Ureter (tissue), 1 donor: Measurements from ENCODE around the gene KLKB1. TPM values are rescaled to one million over a fixed set of nuclear protein-coding genes. Genes with fewer than 3 reads are reported as not detected.
"Not testable (repeated sequence)": the region's sequence is repeated elsewhere in the genome, so short reads cannot be mapped to it uniquely, and the experiment has no call there.

Experiments used
- DNase-seq: peaks from one replicate; pipeline ENCODE4 v3.0.0-alpha.2; 2020; ENCODE audit warnings: low spot score
- total RNA-seq: library from RNA; stranded (reverse); gene quantifications from one replicate; pipeline ENCODE4 v1.2.4, GENCODE V29; 2023
- donor health status: DM: yes; HTN: yes; CAD: no.

Gene KLKB1
- total RNA-seq, 1 donor from 2014 or later: 1.2 TPM

DNA sequence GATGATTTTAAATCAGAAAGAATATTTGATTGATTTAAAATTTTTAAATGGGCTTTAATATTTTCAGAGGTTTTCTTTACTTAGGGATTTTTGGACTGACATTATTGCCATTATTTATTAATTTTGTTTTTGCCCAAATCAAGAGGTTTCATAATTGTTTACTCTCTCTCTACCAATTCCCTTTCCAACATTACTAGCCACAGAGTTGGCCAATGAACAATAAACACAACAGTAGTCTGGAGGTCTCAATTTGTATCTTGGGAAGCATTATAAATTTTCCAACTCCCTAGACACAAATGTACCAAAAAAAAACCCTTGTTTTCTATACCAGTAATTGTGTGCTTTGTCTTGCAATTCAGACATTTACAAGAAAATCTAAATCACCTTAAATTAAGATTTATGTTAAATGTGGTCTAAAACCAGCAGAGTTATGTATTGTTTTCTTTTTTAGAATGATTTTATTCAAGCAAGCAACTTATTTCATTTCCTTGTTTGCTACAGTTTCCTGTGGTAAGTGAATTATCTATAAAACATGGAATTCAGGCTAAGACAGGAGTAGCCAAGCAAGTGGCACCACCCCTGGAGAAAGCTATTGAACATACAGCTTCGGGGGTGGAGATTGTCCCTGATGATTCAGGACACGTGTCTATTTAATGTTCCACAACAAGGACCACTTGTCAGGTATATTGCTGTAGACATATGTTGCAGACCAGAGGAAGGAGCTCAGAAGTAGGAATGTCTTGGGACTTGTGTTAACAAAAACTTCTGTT is 622 bp downstream of the KLKB1 start:
- DNase-seq: no peak

DNA sequence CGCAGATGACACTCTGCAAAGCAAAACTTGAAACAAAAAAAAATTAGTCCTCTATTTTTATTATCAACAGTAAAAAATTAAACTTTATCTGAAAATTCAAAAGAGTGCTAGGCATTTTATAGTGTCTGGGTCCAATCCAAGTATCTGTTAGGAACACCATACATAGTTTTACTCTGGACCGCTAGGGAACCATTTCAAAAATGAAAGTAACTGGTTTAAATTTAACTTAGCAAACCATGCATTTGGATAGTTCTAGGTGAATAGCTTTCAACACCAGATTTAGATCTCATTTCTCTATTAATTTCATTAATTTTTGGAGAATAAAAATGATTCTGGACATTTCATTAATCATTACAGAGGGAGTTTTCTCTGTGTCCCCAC is 1.2 kb downstream of the KLKB1 start:
- no peak for DNase-seq

DNA sequence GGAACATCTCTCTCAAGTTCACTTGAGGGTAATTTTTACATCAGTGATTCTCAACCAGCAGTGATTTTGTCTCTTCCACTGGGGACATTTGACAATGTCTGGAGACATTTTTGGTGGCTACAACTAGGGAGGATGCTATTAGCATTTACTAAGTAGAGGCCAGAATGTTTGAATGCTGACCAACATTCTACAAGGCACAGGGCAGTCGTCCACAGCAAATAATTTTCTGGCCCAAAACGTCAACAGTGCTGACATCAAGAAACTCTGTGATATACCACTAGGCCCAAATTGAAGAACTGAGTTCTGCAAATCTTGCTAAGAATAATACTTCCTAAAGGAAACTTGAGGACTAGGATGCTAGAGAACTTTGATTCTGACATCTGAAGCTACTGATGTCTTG is 7.1 kb downstream of the KLKB1 start:
- DNase-seq: no peak

DNA sequence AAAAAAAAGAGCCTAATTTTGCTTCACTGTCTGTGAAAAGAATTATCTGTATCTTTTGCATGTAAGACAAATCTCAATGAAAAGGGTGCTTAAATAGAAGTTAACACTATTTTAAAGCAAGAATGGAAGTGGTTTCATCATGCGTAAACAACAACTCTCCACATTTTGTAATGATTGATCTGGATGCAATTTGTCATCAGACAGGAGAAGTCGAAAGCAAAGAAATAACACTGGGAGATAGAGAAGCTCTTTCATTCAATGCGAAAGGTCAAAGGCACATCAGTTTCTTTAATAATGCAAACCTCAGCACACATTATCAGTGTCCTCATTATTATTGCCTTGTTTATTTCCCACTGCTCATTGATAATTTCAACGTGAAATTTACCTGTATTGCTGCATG is 8.8 kb downstream of the KLKB1 start:
- no peak for DNase-seq

GRCh38 chr4:186240452-186240847 is 13.1 kb downstream of the KLKB1 start:
- DNase-seq: no peak

GRCh38 chr4:186240848-186241491 is 13.7 kb downstream of the KLKB1 start:
- DNase-seq: no peak

DNA sequence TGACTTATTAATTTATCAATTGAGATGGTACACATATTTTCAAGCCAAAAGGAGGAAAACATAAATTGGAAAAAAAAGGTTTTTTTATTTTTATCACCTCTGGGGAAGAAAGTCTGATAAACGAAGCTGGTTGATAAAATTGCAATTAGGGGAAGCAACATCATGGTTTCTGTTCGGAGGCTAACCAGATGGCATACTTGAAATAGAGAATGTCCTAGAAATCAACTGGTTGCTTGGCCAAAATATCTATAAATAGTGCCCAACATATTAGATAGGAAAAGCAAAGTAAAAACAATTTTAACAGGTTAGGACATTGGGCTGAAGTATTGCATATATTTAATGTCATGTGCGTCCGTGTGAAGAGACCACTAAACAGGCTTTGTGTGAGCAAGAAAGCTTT is 14.3 kb downstream of the KLKB1 start:
- DNase-seq: no peak

GRCh38 chr4:186242031-186242430 is 14.7 kb downstream of the KLKB1 start:
- DNase-seq: not testable (repeated sequence)

- DNase-seq: no peak
These were observed 16.0 kb downstream of the KLKB1 start for GRCh38 chr4:186243331-186243730.

DNA sequence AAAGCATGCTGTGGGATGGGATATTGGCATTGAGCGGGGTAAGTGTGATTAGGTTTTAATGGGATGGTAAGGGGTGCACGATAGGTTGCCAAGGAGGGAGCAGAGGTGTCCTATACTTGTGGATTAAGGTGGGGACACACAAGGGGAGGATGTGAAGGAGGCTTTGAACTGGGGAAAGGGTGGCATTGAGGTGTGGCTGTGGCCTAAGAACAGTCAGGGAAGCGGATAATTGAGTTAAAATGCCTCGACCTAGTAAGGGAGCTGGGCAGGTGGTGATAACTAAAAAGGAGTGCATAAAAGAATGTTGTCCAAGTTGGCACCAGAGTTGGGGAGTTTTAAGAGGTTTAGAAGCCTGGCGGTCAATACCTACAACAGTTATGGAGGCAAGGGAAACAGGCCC is 17.5 kb downstream of the KLKB1 start:
- no peak for DNase-seq

DNA sequence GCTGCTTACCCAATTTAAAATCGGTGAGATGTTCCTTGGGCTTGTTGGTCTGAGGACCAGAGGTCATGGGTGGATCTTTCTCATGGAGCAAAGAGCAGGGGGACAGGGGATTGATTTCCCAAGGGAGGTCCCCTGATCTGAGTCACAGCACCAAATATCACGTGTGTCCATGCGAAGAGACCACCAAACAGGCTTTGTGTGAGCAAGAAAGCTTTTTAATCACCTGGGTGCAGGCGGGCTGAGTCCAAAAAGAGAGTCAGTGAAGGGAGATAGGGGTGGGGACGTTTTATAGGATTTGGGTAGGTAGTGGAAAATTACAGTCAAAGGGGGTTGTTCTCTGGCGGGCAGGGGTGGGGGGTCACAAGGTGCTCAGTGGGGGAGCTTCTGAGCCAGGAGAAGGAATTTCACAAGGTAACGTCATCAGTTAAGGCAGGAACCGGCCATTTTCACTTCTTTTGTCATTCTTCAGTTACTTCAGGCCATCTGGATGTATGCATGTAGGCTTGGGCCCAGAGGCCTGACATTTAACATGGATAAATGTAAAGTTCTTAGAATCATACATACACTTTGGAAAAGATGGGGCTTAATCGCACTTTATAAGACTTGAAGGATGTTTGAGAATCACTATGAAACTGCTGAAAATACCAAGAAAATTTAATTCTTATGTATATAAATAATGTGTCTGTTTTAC is 19.9 kb downstream of the KLKB1 start:
- not testable (repeated sequence) for DNase-seq

DNA sequence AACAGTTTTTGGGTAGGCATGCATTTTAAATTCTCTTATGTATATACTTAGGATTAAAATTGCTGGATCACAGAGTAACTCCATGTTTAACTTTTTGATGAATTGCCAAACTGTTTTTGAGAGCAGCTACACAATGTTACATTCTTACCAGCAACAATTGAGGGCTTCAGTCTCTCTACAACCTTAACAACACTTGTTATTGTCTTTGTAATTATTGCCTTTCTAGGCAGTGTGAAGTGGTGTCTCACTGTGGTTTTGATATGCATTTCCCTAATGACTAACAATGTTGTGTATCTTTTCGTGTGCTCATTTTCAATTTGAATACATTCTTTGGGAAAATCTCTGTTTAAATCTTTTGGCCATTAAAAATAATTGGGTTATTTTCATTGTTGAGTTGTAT is 21.3 kb downstream of the KLKB1 start:
- DNase-seq: no peak

GRCh38 chr4:186249785-186250754 is 22.8 kb downstream of the KLKB1 start:
- DNase-seq: no peak

- DNase-seq: no peak
These were observed 23.5 kb downstream of the KLKB1 start for GRCh38 chr4:186250760-186251159.

DNA sequence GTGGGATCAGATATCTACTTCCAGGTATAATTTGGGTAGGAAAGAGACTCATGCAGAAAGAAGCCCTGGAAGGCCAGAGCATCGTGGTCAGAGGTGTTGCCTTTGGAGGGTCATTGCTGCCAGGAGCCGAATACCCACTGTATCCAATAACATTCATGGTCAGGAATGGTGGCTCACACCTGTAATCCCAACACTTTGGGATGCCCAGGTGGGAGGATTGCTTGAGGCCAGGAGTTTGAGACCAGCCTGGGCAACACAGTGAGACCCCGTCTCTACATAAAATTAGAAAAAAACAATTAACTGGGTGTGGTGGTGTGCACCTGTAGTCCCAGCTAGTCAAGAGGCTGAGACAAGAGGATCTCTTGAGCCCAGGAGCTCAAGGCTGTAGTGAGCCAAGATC is 27.8 kb downstream of the KLKB1 start:
- DNase-seq: no peak

DNA sequence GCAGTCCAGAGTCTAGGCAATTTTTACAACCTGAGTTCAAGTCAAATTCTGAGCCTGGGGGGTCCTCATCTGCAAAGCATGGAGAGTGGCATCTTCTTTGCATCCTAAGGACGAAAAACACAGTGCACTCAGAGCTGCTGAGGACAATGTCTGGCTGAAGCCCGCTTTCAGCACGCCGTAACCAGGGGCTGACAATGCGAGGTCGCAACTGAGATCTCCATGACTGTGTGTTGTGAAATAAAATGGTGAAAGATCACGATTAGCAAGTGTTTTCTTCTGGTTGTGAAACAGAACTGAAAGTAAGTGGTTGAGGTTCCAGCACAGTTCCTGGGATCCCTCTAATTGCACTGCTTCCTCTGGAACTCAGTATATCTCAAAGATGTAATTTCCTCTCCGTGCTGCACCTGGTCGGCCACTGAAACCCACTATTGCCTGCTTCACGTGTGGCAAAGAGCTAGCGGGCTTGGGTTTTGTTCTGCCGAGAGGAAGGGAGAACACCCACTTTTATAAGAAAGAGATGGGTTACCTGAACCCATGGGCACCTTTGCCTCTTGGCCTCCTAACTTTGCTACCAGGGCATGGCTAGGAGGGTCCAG is 31.0 kb downstream of the KLKB1 start:
- no peak for DNase-seq

- no peak for DNase-seq
These were observed 32.8 kb downstream of the KLKB1 start for GRCh38 chr4:186260117-186260503.

- DNase-seq: no peak
These were observed 33.5 kb downstream of the KLKB1 start for GRCh38 chr4:186260504-186261448.

DNA sequence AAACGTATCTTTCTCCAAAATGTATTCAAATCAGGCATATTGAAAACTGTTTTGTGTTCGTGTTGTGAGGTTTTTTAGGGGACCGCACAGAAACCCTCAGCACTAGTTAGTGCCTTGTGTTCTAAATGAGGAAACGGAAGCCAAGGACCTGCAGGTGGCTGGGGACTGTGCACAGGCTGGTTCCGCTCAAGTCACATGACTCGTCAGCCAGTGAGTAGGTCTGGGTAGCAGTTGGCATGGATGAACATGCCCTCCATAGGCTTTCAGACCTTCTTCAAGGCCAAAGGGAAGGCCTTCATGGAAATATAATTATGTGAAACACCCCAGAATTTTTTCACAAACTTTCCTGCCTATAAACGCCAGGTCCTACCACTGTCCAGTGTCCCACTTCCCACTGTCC is 37.4 kb downstream of the KLKB1 start:
- no peak for DNase-seq

GRCh38 chr4:186265250-186265649 is 37.9 kb downstream of the KLKB1 start:
- DNase-seq: not testable (repeated sequence)
